Activated CD4-positive, alpha-beta memory T cell treated with anti-CD3 and anti-CD28 coated beads for 36 hours (primary cell): ENCODE results near the gene WHRN. TPM values are rescaled to one million over a fixed set of nuclear protein-coding genes. Genes with fewer than 3 reads are reported as not detected.
A peak's percentile ranks its signal among the peaks of the same experiment; 100 is the strongest.

Experiments used
- CTCF ChIA-PET: fragments of 350-600 bp; sonication (Branson Sonifier 250); formaldehyde crosslinking; loops from one replicate; lab custom pipeline; 2021; ENCODE audit warnings: antibody characterized with exemption, inconsistent platforms; lab: Charles Lee
- POLR2A ChIA-PET: fragments of 350-600 bp; sonication (Branson Sonifier 250); formaldehyde crosslinking; loops from one replicate; lab custom pipeline; 2021; ENCODE audit warnings: antibody characterized with exemption; lab: Charles Lee
- DNase-seq: peaks from one replicate; pipeline ENCODE4 v3.0.0-alpha.2; 2020
- H3K27ac Mint-ChIP-seq: one replicate; pipeline ENCODE4 v1.8.0; 2021; ENCODE audit warnings: mixed read lengths
- H3K27me3 Mint-ChIP-seq: one replicate; pipeline ENCODE4 v1.8.0; 2021; ENCODE audit warnings: mixed read lengths
- H3K36me3 Mint-ChIP-seq: one replicate; pipeline ENCODE4 v1.8.0; 2021; ENCODE audit warnings: mixed read lengths
- H3K4me1 Mint-ChIP-seq: one replicate; pipeline ENCODE4 v1.8.0; 2021; ENCODE audit warnings: low read depth, mixed read lengths
- H3K4me3 Mint-ChIP-seq: one replicate; pipeline ENCODE4 v1.8.0; 2021; ENCODE audit warnings: mild to moderate bottlenecking, mixed read lengths
- H3K9me3 Mint-ChIP-seq: one replicate; pipeline ENCODE4 v1.8.0; 2021; ENCODE audit warnings: mixed read lengths
- intact Hi-C: fragments of 100-400 bp; cut with micrococcal nuclease; formaldehyde crosslinking; loops from one replicate; pipeline ENCODE4 v1.15.1; 2023
- total RNA-seq, 2 experiments: library from RNA; stranded (reverse); gene quantifications; one replicate each; pipeline ENCODE4 v1.2.3, GENCODE V29; 2021

Gene WHRN
- total RNA-seq, 2 experiments from 2014 or later, result 2.8 to 4.4 TPM

DNA sequence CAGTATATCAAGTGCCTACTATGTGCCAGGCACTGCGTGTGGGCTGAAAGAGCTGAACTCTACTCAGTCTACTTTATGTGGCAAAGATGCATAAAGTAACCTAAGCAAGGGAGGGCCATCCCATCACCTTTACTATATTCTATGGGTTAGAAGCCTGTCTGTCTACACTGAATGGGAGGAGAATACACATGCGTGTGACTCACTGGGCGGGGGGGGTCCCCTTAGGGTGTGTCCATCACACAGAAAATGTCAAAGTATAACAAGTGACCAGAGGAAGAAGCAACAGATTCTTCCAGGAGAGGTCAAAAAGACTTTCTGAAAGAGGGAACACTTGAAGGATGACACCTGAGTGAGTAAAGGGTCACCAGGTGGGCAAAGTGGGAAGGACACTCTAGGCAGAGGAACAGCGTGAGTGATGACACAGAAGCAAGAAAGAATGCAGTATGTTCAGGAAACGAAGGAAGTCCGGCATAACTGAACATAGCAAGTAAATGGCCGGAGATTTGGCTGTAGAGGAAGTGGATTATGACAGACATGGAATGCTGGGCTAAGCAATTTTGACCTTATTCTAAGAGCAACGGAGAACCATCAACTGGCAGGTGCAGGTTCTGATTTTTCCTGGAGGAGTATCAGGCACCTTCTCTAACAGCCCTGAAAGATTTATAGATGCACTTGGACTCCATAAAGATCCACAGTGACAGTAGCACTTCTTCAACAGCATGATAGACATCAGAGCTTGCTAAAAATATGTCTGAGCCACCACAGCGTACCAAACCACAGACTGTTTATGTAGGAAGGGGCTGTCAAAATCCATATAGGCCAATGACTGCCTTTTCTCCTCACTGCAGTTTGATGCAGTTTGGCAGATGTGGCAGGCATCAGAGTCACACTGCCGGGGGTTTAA is 8.0 kb upstream of the WHRN start:
- intact Hi-C loops, result no loop called here
- ChIA-PET CTCF (no interaction called here), POLR2A (no interaction called here)
- Mint-ChIP-seq H3K9me3 (no peaks in the 10 kb centered on the region), H3K27ac (no peak overlapping the region), H3K36me3 (no peaks in the 10 kb centered on the region), H3K4me1 (no peaks in the 10 kb centered on the region), H3K4me3 (no peak overlapping the region), H3K27me3 (peaks cover 26% of the 10 kb centered on the region)
- no peak for DNase-seq

DNA sequence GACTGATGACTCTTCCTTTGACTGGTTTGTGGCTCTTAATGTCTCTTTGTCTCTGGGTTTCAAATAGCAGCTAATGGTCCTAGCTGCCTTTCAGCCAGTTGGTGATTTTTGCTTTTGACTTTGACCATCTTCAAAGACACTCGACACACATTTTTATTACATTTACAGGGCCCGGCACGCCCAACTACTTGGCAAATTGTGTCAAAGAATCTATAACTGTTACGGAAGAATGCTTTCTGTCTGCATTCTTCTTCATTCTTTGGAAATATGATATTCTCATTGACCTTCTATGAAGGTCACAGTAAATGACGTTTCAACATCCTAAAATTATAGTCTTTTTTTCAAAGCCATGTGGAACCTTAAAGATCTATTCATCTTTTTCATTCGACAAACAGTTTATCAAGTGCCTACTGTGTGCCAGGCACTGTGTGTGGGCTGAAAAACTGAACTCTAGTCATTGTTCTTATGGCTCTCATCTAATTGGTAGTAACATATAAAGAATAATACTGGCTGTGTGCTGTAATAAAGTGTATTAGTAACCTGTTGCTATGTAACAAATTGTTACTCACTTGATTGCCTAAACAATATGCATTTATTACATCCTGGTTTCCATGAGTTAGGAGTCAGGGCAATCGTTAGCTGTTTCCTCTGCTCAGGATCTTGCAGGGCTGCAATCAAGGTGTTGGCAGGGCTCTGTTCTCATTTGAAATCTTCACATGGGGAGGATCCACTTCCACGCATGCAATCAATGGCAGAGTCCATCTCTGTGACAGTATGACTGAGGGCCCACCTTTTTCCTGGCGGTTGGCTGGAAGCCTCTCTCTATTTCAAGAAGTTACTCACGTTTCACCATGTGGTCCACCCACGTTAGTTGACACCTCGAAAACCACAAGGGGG is 7.0 kb upstream of the WHRN start:
- Mint-ChIP-seq H3K9me3 (no peaks in the 10 kb centered on the region), H3K4me3 (no peak overlapping the region), H3K27ac (no peak overlapping the region), H3K27me3 (peaks cover 28% of the 10 kb centered on the region), H3K36me3 (no peaks in the 10 kb centered on the region), H3K4me1 (peaks cover 2% of the 10 kb centered on the region)
- ChIA-PET POLR2A (no interaction called here), CTCF (interaction anchor here (0.8 to 2.0 kb wide), 2 partner anchors 26 to 106 kb away, joined by 3 to 8 read pairs; no protein-coding TSS in a partner anchor)
- no peak for DNase-seq
- intact Hi-C loops, result no loop called here

GRCh38 chr9:114507726-114508125 is 2.5 kb upstream of the WHRN start:
- intact Hi-C loops, result loop anchor here (1.0 to 5.0 kb wide), 4 partner anchors 20 to 145 kb away; no protein-coding TSS in a partner anchor
- Mint-ChIP-seq H3K27ac (no peak overlapping the region), H3K27me3 (peaks cover 22% of the 10 kb centered on the region), H3K4me1 (peaks cover 13% of the 10 kb centered on the region), H3K36me3 (no peaks in the 10 kb centered on the region), H3K9me3 (no peaks in the 10 kb centered on the region), H3K4me3 (no peak overlapping the region)
- ChIA-PET CTCF (interaction anchor here (0.6 to 9.1 kb wide), 15 partner anchors 8 to 534 kb away, joined by 3 to 109 read pairs (median 4); partner anchors contain the start of gene ATP6V1G1), POLR2A (no interaction called here)
- peak; percentile 28 for DNase-seq

DNA sequence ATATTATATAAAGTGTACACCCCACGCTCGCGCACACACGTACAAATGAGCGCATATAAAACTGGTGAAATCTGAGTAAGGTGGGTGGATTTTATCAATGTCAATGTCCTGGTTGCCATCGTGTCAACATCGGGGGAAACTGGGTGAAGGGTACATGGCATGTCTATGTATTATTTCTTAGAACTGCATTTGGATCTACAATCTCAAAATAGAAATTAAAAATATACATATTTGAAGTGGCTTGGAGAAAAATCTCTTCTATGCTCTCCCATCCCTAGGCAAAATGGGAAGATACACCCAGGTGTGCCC is 763 bp upstream of the WHRN start:
- POLR2A ChIA-PET, result no interaction called here
- intact Hi-C loops, result loop anchor here (5.0 kb wide), 2 partner anchors 74 to 146 kb away; no protein-coding TSS in a partner anchor

GRCh38 chr9:114504341-114505186 is 709 bp downstream of the WHRN start:
- Mint-ChIP-seq H3K4me1 (peaks cover 24% of the 10 kb centered on the region), H3K27ac (no peak overlapping the region), H3K9me3 (no peaks in the 10 kb centered on the region), H3K27me3 (peaks cover 15% of the 10 kb centered on the region), H3K36me3 (no peaks in the 10 kb centered on the region), H3K4me3 (peak overlapping the region; percentile 74)
- POLR2A ChIA-PET, result interaction anchor here (0.8 to 1.2 kb wide), 3 partner anchors 20 to 106 kb away, joined by 3 to 4 read pairs (median 3); partner anchors contain the start of genes ATP6V1G1 and TMEM268
- peak; percentile 61 for DNase-seq
- CTCF ChIA-PET, result interaction anchor here (0.7 to 9.1 kb wide), 8 partner anchors 18 to 404 kb away, joined by 3 to 109 read pairs (median 5); no protein-coding TSS in a partner anchor
- intact Hi-C loops, result loop anchor here (2.0 to 5.0 kb wide), 3 partner anchors 72 to 148 kb away; partner anchors contain the start of gene ATP6V1G1

More for the DNA sequence above, 763 bp upstream of the WHRN start:
- Mint-ChIP-seq H3K36me3 (no peaks in the 10 kb centered on the region), H3K27ac (no peak overlapping the region), H3K4me3 (peak overlapping the region; percentile 76), H3K27me3 (peaks cover 17% of the 10 kb centered on the region), H3K4me1 (peaks cover 24% of the 10 kb centered on the region), H3K9me3 (no peaks in the 10 kb centered on the region)
- no peak for DNase-seq
- CTCF ChIA-PET, result interaction anchor here (3.7 to 9.1 kb wide), 3 partner anchors 20 to 147 kb away, joined by 24 to 109 read pairs (median 47); no protein-coding TSS in a partner anchor

GRCh38 chr9:114503522-114504340 is 1.5 kb downstream of the WHRN start:
- Mint-ChIP-seq H3K4me1 (peaks cover 24% of the 10 kb centered on the region), H3K27me3 (peaks cover 8% of the 10 kb centered on the region), H3K27ac (no peak overlapping the region), H3K4me3 (peak overlapping the region; percentile 65), H3K9me3 (no peaks in the 10 kb centered on the region), H3K36me3 (no peaks in the 10 kb centered on the region)
- intact Hi-C loops, result loop anchor here (2.0 kb wide), 1 partner anchor 83 kb away; the partner anchor contains the start of gene ATP6V1G1
- CTCF ChIA-PET, result interaction anchor here (0.9 to 9.1 kb wide), 8 partner anchors 18 to 405 kb away, joined by 3 to 109 read pairs (median 6); no protein-coding TSS in a partner anchor
- POLR2A ChIA-PET, result interaction anchor here (0.8 kb wide), 1 partner anchor 107 kb away, joined by 3 read pairs; the partner anchor contains the start of gene TMEM268
- no peak for DNase-seq

DNA sequence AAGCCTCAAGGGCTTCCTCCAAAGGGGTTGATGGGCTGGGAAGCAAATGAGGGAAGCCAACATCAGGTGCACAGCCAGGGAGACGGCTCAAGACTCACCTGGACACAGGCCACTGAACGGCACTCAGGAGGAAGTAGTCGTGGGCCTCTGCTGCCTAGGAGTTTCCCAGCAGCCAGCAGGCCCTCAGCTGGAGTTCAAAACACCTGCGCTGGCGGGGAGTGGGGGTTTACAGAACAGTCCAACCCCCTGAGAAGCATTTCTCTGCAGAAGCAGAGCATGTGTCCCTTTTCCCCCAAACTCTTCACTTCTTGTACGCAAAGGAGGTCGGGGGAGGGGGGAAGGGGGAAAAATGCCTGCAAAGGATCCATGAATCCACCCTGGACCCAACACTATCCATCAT is 2.3 kb downstream of the WHRN start:
- peaks cover 3% of the 10 kb centered on the region for H3K27me3 Mint-ChIP-seq

GRCh38 chr9:114501796-114502682 is 3.2 kb downstream of the WHRN start:
- ChIA-PET POLR2A (interaction anchor here (0.7 to 1.0 kb wide), 2 partner anchors 85 to 113 kb away, joined by 5 read pairs; partner anchors contain the start of gene ATP6V1G1), CTCF (interaction anchor here (1.5 to 9.1 kb wide), 3 partner anchors 16 to 151 kb away, joined by 9 to 109 read pairs (median 11); no protein-coding TSS in a partner anchor)
- Mint-ChIP-seq H3K4me1 (peaks cover 29% of the 10 kb centered on the region), H3K36me3 (no peaks in the 10 kb centered on the region), H3K27ac (no peak overlapping the region), H3K9me3 (no peaks in the 10 kb centered on the region), H3K4me3 (no peak overlapping the region), H3K27me3 (peaks cover 2% of the 10 kb centered on the region)
- intact Hi-C loops, result no loop called here
- DNase-seq, result no peak

More for the DNA sequence above, 2.3 kb downstream of the WHRN start:
- H3K4me3 Mint-ChIP-seq, result no peak overlapping the region
- H3K9me3 Mint-ChIP-seq, result no peaks in the 10 kb centered on the region
- H3K27ac Mint-ChIP-seq, result no peak overlapping the region
- ChIA-PET CTCF (interaction anchor here (1.3 to 9.1 kb wide), 3 partner anchors 17 to 117 kb away, joined by 5 to 109 read pairs (median 9); no protein-coding TSS in a partner anchor), POLR2A (interaction anchor here (1.0 kb wide), 1 partner anchor 85 kb away, joined by 5 read pairs; the partner anchor contains the start of gene ATP6V1G1)
- peaks cover 24% of the 10 kb centered on the region for H3K4me1 Mint-ChIP-seq
- intact Hi-C loops, result no loop called here
- H3K36me3 Mint-ChIP-seq, result no peaks in the 10 kb centered on the region
- DNase-seq, result no peak

- Mint-ChIP-seq H3K36me3 (no peaks in the 10 kb centered on the region), H3K27ac (no peak overlapping the region), H3K4me1 (peaks cover 25% of the 10 kb centered on the region), H3K9me3 (no peaks in the 10 kb centered on the region), H3K4me3 (no peak overlapping the region), H3K27me3 (no peaks in the 10 kb centered on the region)
- DNase-seq, result no peak
- ChIA-PET POLR2A (no interaction called here), CTCF (interaction anchor here (1.0 to 9.1 kb wide), 5 partner anchors 15 to 154 kb away, joined by 3 to 109 read pairs (median 4); partner anchors contain the start of gene ATP6V1G1)
- intact Hi-C loops, result no loop called here
Observed at GRCh38 chr9:114500697-114501292, 4.5 kb downstream of the WHRN start.
